ENCODE results near the gene CCSER1.

CCSER1 gene

GRCh38 chr4:90570615-90571014 lies 443.4 kb downstream of the CCSER1 start:
- Histone ChIP-seq H3K79me1 (ENCODE audit: low read depth, low read length) (no peaks in the 10 kb centered on the region), H2BK5ac (ENCODE audit: low read length) (no peak overlapping the region), H2AK5ac (ENCODE audit: low read depth, low read length) (no peak overlapping the region), H2AFZ (ENCODE audit: low read length) (no peak overlapping the region), H3K14ac (ENCODE audit: low read length) (no peak overlapping the region), H3K27ac (replicated peaks; ENCODE audit: low read length) (no peak overlapping the region), H3K4me2 (ENCODE audit: insufficient read depth, low read length, poor library complexity, severe bottlenecking) (no peak overlapping the region), H3K4me3 (ENCODE audit: low read length in 2 of 2) (no peak overlapping the region), H3K23ac (ENCODE audit: low read depth, low read length, poor library complexity) (no peak overlapping the region), H3K36me3 (replicated peaks in 1 of 2; ENCODE audit: control insufficient read depth in 2 of 2, insufficient read depth in 2 of 2, low read length in 2 of 2) (no peaks in the 10 kb centered on the region), H3K18ac (ENCODE audit: low read length) (no peak overlapping the region), H3K4me1 (ENCODE audit: control insufficient read depth in 2 of 2, insufficient read depth in 1 of 2, low read depth in 1 of 2, low read length in 2 of 2) (no peaks in the 10 kb centered on the region), H2BK120ac (ENCODE audit: low read depth, low read length) (no peak overlapping the region), H3K9me3 (replicated peaks in 1 of 2; ENCODE audit: control insufficient read depth in 2 of 2, insufficient read depth in 1 of 2, low read depth in 1 of 2, low read length in 2 of 2) (no peaks in the 10 kb centered on the region), H3K27me3 (ENCODE audit: control insufficient read depth in 3 of 3, insufficient read depth in 3 of 3, low read depth in 1 of 3, low read length in 3 of 3) (no peaks in the 10 kb centered on the region), H2BK15ac (ENCODE audit: low read length) (no peak overlapping the region), H4K8ac (ENCODE audit: low read depth, low read length) (no peak overlapping the region), H3K4ac (ENCODE audit: low read length) (no peak overlapping the region), H4K91ac (ENCODE audit: low read depth, low read length, poor library complexity) (no peak overlapping the region), H2BK12ac (ENCODE audit: low read length) (no peak overlapping the region), H3K9ac (ENCODE audit: low read depth, low read length, poor library complexity) (no peak overlapping the region)
- no CpG with 5 or more reads among the region's 2 CpGs for WGBS, 2 donors (ENCODE audit: extremely low coverage in 2 of 2, insufficient read length in 2 of 2, insufficient replicate concordance in 1 of 2)
- DNase-seq (ENCODE audit: low spot score), result no peak

DNA sequence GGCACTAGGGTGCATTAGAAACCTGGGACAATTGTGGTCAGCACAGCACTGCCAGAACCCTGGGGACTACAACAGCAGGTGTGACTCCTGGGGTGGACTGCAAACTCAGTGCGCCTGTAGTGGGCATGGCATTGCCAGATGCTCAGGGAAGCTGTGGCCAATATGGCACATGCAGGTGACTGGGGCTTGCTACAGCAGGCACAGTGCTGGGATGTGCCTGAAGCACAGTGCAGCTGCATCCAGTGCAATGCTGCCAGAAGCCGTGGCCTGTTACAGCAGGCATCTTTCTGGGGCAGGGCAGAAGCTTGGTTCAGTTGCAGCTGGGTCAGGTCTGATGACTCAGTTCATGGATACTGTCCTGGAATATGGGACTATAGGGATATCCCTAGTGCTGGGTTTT lies 445.8 kb downstream of the CCSER1 start:
- H3K4ac ChIP-seq (ENCODE audit: low read length), result no peak overlapping the region
- H3K9ac ChIP-seq (ENCODE audit: low read depth, low read length, poor library complexity), result no peak overlapping the region
- H3K4me3 ChIP-seq (ENCODE audit: low read length in 2 of 2), result peak overlapping the region in 1 of 2 donors; percentile 48
- H2BK120ac ChIP-seq (ENCODE audit: low read depth, low read length), result no peak overlapping the region
- no peak overlapping the region for H2BK12ac ChIP-seq (ENCODE audit: low read length)
- H3K79me1 ChIP-seq (ENCODE audit: low read depth, low read length), result no peaks in the 10 kb centered on the region
- H4K91ac ChIP-seq (ENCODE audit: low read depth, low read length, poor library complexity), result no peak overlapping the region
- H4K8ac ChIP-seq (ENCODE audit: low read depth, low read length), result no peak overlapping the region
- no peak overlapping the region for H3K27ac ChIP-seq (replicated peaks; ENCODE audit: low read length)
- H3K23ac ChIP-seq (ENCODE audit: low read depth, low read length, poor library complexity), result no peak overlapping the region
- H2BK15ac ChIP-seq (ENCODE audit: low read length), result no peak overlapping the region
- no peak overlapping the region for H3K4me2 ChIP-seq (ENCODE audit: insufficient read depth, low read length, poor library complexity, severe bottlenecking)
- no peaks in the 10 kb centered on the region for H3K36me3 ChIP-seq (replicated peaks in 1 of 2; ENCODE audit: control insufficient read depth in 2 of 2, insufficient read depth in 2 of 2, low read length in 2 of 2)
- no peak for DNase-seq (ENCODE audit: low spot score)
- H3K9me3 ChIP-seq (replicated peaks in 1 of 2; ENCODE audit: control insufficient read depth in 2 of 2, insufficient read depth in 1 of 2, low read depth in 1 of 2, low read length in 2 of 2), result no peaks in the 10 kb centered on the region
- WGBS, 2 donors (ENCODE audit: extremely low coverage in 2 of 2, insufficient read length in 2 of 2, insufficient replicate concordance in 1 of 2), result no CpG with 5 or more reads among the region's 2 CpGs
- no peak overlapping the region for H3K18ac ChIP-seq (ENCODE audit: low read length)
- no peak overlapping the region for H2AFZ ChIP-seq (ENCODE audit: low read length)
- H2BK5ac ChIP-seq (ENCODE audit: low read length), result no peak overlapping the region
- no peak overlapping the region for H3K14ac ChIP-seq (ENCODE audit: low read length)
- no peaks in the 10 kb centered on the region for H3K4me1 ChIP-seq (ENCODE audit: control insufficient read depth in 2 of 2, insufficient read depth in 1 of 2, low read depth in 1 of 2, low read length in 2 of 2)
- no peaks in the 10 kb centered on the region for H3K27me3 ChIP-seq (ENCODE audit: control insufficient read depth in 3 of 3, insufficient read depth in 3 of 3, low read depth in 1 of 3, low read length in 3 of 3)
- H2AK5ac ChIP-seq (ENCODE audit: low read depth, low read length), result no peak overlapping the region

GRCh38 chr4:90575371-90575770 lies 448.2 kb downstream of the CCSER1 start:
- Histone ChIP-seq H2AK5ac (ENCODE audit: low read depth, low read length) (no peak overlapping the region), H3K27me3 (ENCODE audit: control insufficient read depth in 3 of 3, insufficient read depth in 3 of 3, low read depth in 1 of 3, low read length in 3 of 3) (no peaks in the 10 kb centered on the region), H3K18ac (ENCODE audit: low read length) (no peak overlapping the region), H3K14ac (ENCODE audit: low read length) (no peak overlapping the region), H2BK15ac (ENCODE audit: low read length) (no peak overlapping the region), H2BK12ac (ENCODE audit: low read length) (no peak overlapping the region), H2BK120ac (ENCODE audit: low read depth, low read length) (no peak overlapping the region), H3K9ac (ENCODE audit: low read depth, low read length, poor library complexity) (no peak overlapping the region), H3K27ac (replicated peaks; ENCODE audit: low read length) (no peak overlapping the region), H3K23ac (ENCODE audit: low read depth, low read length, poor library complexity) (no peak overlapping the region), H3K9me3 (replicated peaks in 1 of 2; ENCODE audit: control insufficient read depth in 2 of 2, insufficient read depth in 1 of 2, low read depth in 1 of 2, low read length in 2 of 2) (no peaks in the 10 kb centered on the region), H3K4ac (ENCODE audit: low read length) (no peak overlapping the region), H3K79me1 (ENCODE audit: low read depth, low read length) (no peaks in the 10 kb centered on the region), H3K4me2 (ENCODE audit: insufficient read depth, low read length, poor library complexity, severe bottlenecking) (no peak overlapping the region), H4K8ac (ENCODE audit: low read depth, low read length) (no peak overlapping the region), H2AFZ (ENCODE audit: low read length) (no peak overlapping the region), H4K91ac (ENCODE audit: low read depth, low read length, poor library complexity) (no peak overlapping the region), H3K36me3 (replicated peaks in 1 of 2; ENCODE audit: control insufficient read depth in 2 of 2, insufficient read depth in 2 of 2, low read length in 2 of 2) (no peaks in the 10 kb centered on the region), H3K4me3 (ENCODE audit: low read length in 2 of 2) (no peak overlapping the region), H2BK5ac (ENCODE audit: low read length) (no peak overlapping the region), H3K4me1 (ENCODE audit: control insufficient read depth in 2 of 2, insufficient read depth in 1 of 2, low read depth in 1 of 2, low read length in 2 of 2) (no peaks in the 10 kb centered on the region)
- no CpG with 5 or more reads among the region's 1 CpG for WGBS, 2 donors (ENCODE audit: extremely low coverage in 2 of 2, insufficient read length in 2 of 2, insufficient replicate concordance in 1 of 2)
- no peak for DNase-seq (ENCODE audit: low spot score)

DNA sequence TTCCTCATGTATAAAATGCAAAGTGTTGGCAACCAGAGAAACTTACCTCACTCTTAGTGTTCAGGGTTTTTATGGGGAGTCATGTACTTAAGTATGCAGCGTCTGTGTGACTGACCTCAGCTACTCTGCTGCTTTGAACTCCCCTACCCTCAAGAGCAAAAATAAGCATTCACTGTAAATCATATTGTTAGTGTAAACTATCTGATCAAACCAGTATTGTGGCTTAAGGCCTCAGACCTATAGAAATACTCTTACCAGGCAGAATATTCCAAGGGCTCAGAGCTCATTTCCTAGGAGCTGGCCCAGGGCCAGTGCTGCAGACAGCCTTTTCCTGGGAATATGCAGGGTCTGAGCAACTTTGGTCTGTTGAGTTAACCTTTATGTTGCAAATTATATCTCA lies 453.1 kb downstream of the CCSER1 start:
- no peak overlapping the region for H2BK5ac ChIP-seq (ENCODE audit: low read length)
- no peak overlapping the region for H3K18ac ChIP-seq (ENCODE audit: low read length)
- no peaks in the 10 kb centered on the region for H3K79me1 ChIP-seq (ENCODE audit: low read depth, low read length)
- no peak overlapping the region for H3K14ac ChIP-seq (ENCODE audit: low read length)
- DNase-seq (ENCODE audit: low spot score), result no peak
- H3K36me3 ChIP-seq (replicated peaks in 1 of 2; ENCODE audit: control insufficient read depth in 2 of 2, insufficient read depth in 2 of 2, low read length in 2 of 2), result no peaks in the 10 kb centered on the region
- no peak overlapping the region for H3K4me2 ChIP-seq (ENCODE audit: insufficient read depth, low read length, poor library complexity, severe bottlenecking)
- no peak overlapping the region for H2BK15ac ChIP-seq (ENCODE audit: low read length)
- no peak overlapping the region for H3K4me3 ChIP-seq (ENCODE audit: low read length in 2 of 2)
- H3K4ac ChIP-seq (ENCODE audit: low read length), result no peak overlapping the region
- no peak overlapping the region for H2AK5ac ChIP-seq (ENCODE audit: low read depth, low read length)
- H3K9me3 ChIP-seq (replicated peaks in 1 of 2; ENCODE audit: control insufficient read depth in 2 of 2, insufficient read depth in 1 of 2, low read depth in 1 of 2, low read length in 2 of 2), result no peaks in the 10 kb centered on the region
- no peaks in the 10 kb centered on the region for H3K27me3 ChIP-seq (ENCODE audit: control insufficient read depth in 3 of 3, insufficient read depth in 3 of 3, low read depth in 1 of 3, low read length in 3 of 3)
- no peak overlapping the region for H2AFZ ChIP-seq (ENCODE audit: low read length)
- no peak overlapping the region for H2BK12ac ChIP-seq (ENCODE audit: low read length)
- H4K8ac ChIP-seq (ENCODE audit: low read depth, low read length), result no peak overlapping the region
- H4K91ac ChIP-seq (ENCODE audit: low read depth, low read length, poor library complexity), result no peak overlapping the region
- no peak overlapping the region for H3K27ac ChIP-seq (replicated peaks; ENCODE audit: low read length)
- no peak overlapping the region for H3K9ac ChIP-seq (ENCODE audit: low read depth, low read length, poor library complexity)
- H3K4me1 ChIP-seq (ENCODE audit: control insufficient read depth in 2 of 2, insufficient read depth in 1 of 2, low read depth in 1 of 2, low read length in 2 of 2), result no peaks in the 10 kb centered on the region
- no peak overlapping the region for H2BK120ac ChIP-seq (ENCODE audit: low read depth, low read length)
- no peak overlapping the region for H3K23ac ChIP-seq (ENCODE audit: low read depth, low read length, poor library complexity)
- WGBS, 2 donors (ENCODE audit: extremely low coverage in 2 of 2, insufficient read length in 2 of 2, insufficient replicate concordance in 1 of 2), result no CpG with 5 or more reads among the region's 1 CpG
